Endothelial cell of umbilical vein (primary cell): ENCODE results near the gene PRDM16. TPM values are rescaled to one million over a fixed set of nuclear protein-coding genes. Genes with fewer than 3 reads are reported as not detected.

Experiments used
- BruUV-seq: library from RNA; stranded (reverse); fragments of 400-500 nt; replicated peaks from 2 replicates; lab custom pipeline; 2021; lab: Mats Ljungman, UMichigan
- CTCF ChIA-PET: fragments of 300-600, 350-600 bp; sonication (Branson Sonifier 250); formaldehyde crosslinking; loops from one replicate; lab custom pipeline; 2021; ENCODE audit warnings: antibody characterized with exemption, inconsistent platforms; lab: Charles Lee
- POLR2A ChIA-PET: fragments of 300-600, 350-600 bp; sonication (Branson Sonifier 250); formaldehyde crosslinking; loops from one replicate; lab custom pipeline; 2021; ENCODE audit warnings: antibody characterized with exemption, inconsistent platforms; lab: Charles Lee
- DNase-seq: peaks from one replicate; pipeline ENCODE4 v3.0.0-alpha.2; 2011; ENCODE audit warnings: low read depth, low spot score
- FAIRE-seq: peaks from 2 replicates; lab custom pipeline; 2011; peaks lifted over from hg19 to GRCh38; lab: Jason Lieb, UNC
- H2AFZ ChIP-seq: 2 replicates; pipeline ENCODE4 v1.6.0; 2012; ENCODE audit warnings: low read depth, low read length, control low read depth, inconsistent platforms
- H3K27ac ChIP-seq: 2 replicates; pipeline ENCODE4 v1.5.1; 2011; ENCODE audit warnings: low read depth, mild to moderate bottlenecking, control low read depth, low read length, moderate library complexity; ENCODE audit not compliant: insufficient read depth
- H3K27me3 ChIP-seq, 2 experiments: 2 replicates each; pipeline versions ENCODE4 v1.6.0 to v1.6.1; 2011; ENCODE audit warnings: low read length in 2 of 2, mixed read lengths in 1 of 2; ENCODE audit not compliant: control insufficient read depth in 2 of 2, insufficient read depth in 2 of 2
- H3K36me3 ChIP-seq, 2 experiments: 2 replicates in 1 of 2; 3 replicates in 1 of 2; pipeline ENCODE4 v1.5.1; 2011; ENCODE audit warnings: low read length in 2 of 2, mild to moderate bottlenecking in 1 of 2, moderate library complexity in 1 of 2; ENCODE audit not compliant: control insufficient read depth in 2 of 2, insufficient read depth in 2 of 2; ENCODE audit errors: extremely low read depth in 1 of 2
- H3K4me1 ChIP-seq: 3 replicates; pipeline ENCODE4 v1.5.1; 2011; ENCODE audit warnings: mild to moderate bottlenecking, low read length; ENCODE audit not compliant: control insufficient read depth, insufficient read depth; ENCODE audit errors: extremely low read depth
- H3K4me2 ChIP-seq: 2 replicates; pipeline ENCODE4 v1.6.1; 2011; ENCODE audit warnings: low read length, control low read depth, mixed read lengths; ENCODE audit not compliant: insufficient read depth
- H3K4me3 ChIP-seq, 3 experiments: fragments of 200-600 bp in 1 of 3; sonication (generic), shearing (Covaris generic) in 1 of 3; replicated peaks in 1 of 3; 2 replicates each; pipeline ENCODE4 v1.5.1; 2011 to 2016; ENCODE audit warnings: control low read depth in 3 of 3, low read length in 3 of 3, mild to moderate bottlenecking in 2 of 3, inconsistent platforms in 1 of 3, low read depth in 1 of 3, moderate library complexity in 1 of 3; ENCODE audit not compliant: insufficient read depth in 1 of 3
- H3K79me2 ChIP-seq: 2 replicates; pipeline ENCODE4 v1.6.0; 2012; ENCODE audit warnings: low read length, inconsistent platforms; ENCODE audit not compliant: control insufficient read depth, insufficient read depth
- H3K9ac ChIP-seq: replicated peaks from 2 replicates; pipeline ENCODE3; 2011; ENCODE audit warnings: low read length, control low read depth; ENCODE audit not compliant: insufficient read depth; ENCODE audit errors: extremely low read depth
- H3K9me1 ChIP-seq: replicated peaks from 3 replicates; pipeline ENCODE4 v1.6.0; 2011; ENCODE audit warnings: mild to moderate bottlenecking, low read length; ENCODE audit not compliant: control insufficient read depth, insufficient read depth; ENCODE audit errors: extremely low read depth
- H3K9me3 ChIP-seq: replicated peaks from 2 replicates; pipeline ENCODE4 v1.5.1; 2012; ENCODE audit warnings: low read length, inconsistent platforms; ENCODE audit not compliant: control insufficient read depth, insufficient read depth
- H4K20me1 ChIP-seq: replicated peaks from 2 replicates; pipeline ENCODE3; 2011; ENCODE audit warnings: mild to moderate bottlenecking, low read length; ENCODE audit not compliant: control insufficient read depth, insufficient read depth; ENCODE audit errors: extremely low read depth
- CTCF ChIP-seq, 2 donors: IDR thresholded peaks; 1 replicate in 1 of 2; 2 replicates in 1 of 2; pipeline ENCODE4 v1.5.1; 2011; ENCODE audit warnings: low read length in 2 of 2, mild to moderate bottlenecking in 2 of 2, moderate library complexity in 2 of 2, control low read depth in 1 of 2, inconsistent platforms in 1 of 2, low read depth in 1 of 2; ENCODE audit not compliant: insufficient read depth in 1 of 2; ENCODE audit errors: extremely low read depth in 1 of 2
- EZH2 ChIP-seq: IDR thresholded peaks from 2 replicates; pipeline ENCODE4 v1.6.1; 2012; ENCODE audit warnings: borderline replicate concordance, low read depth, mild to moderate bottlenecking, moderate library complexity, low read length, inconsistent platforms; ENCODE audit not compliant: severe bottlenecking
- FOS ChIP-seq: IDR thresholded peaks from 2 replicates; pipeline ENCODE4 v1.6.1; 2011; ENCODE audit warnings: mild to moderate bottlenecking, low read length, moderate library complexity, borderline replicate concordance; ENCODE audit not compliant: insufficient read depth
- GATA2 ChIP-seq: IDR thresholded peaks from 2 replicates; pipeline ENCODE4 v1.7.0; 2011; ENCODE audit warnings: low read depth, mild to moderate bottlenecking, moderate library complexity, mixed read lengths, low read length; ENCODE audit not compliant: insufficient read length, insufficient read depth
- MAX ChIP-seq: IDR thresholded peaks from 2 replicates; pipeline ENCODE4 v1.6.1; 2011; ENCODE audit not compliant: insufficient read depth, insufficient read length
- MYC ChIP-seq: IDR thresholded peaks from one replicate; pipeline ENCODE4 v1.6.1; 2011; ENCODE audit warnings: mild to moderate bottlenecking, low read depth, low read length
- POLR2A ChIP-seq: IDR thresholded peaks from 2 replicates; pipeline ENCODE4 v1.6.1; 2012; ENCODE audit warnings: low read depth, mild to moderate bottlenecking, control low read depth, low read length
- POLR2AphosphoS5 ChIP-seq: IDR thresholded peaks from 2 replicates; pipeline ENCODE4 v1.6.1; 2012; ENCODE audit warnings: low read depth, mild to moderate bottlenecking, control low read depth, low read length, moderate library complexity; ENCODE audit not compliant: insufficient read depth
- dilution Hi-C: fragments of 300-500 bp; cut with MboI; formaldehyde crosslinking; loops from one replicate; pipeline ENCODE4 v1.15.0; 2019; ENCODE audit warnings: low sequenced_read_pairs; ENCODE audit not compliant: extremely low pct_ligation_motif_present
- intact Hi-C: fragments of 100-400 bp; cut with micrococcal nuclease; formaldehyde crosslinking; loops from one replicate; pipeline ENCODE4 v1.10.0; 2022
- polyA plus RNA-seq, 4 experiments: library from polyadenylated mRNA; depleted of rRNA in 3 of 4; stranded (reverse) in 3 of 4; unstranded in 1 of 4; fragments of >200 nt; gene quantifications; 2 replicates each; pipeline versions ENCODE4 v1.2.1 to v1.2.3, GENCODE V29; 2011 to 2012; ENCODE audit warnings: missing spikeins in 1 of 4
- total RNA-seq: library from RNA; stranded (reverse); gene quantifications from 2 replicates; pipeline ENCODE4 v1.2.3, GENCODE V29; 2021

The PRDM16 gene
- total and polyA plus RNA-seq, 2 donors (not counting 3 experiments of a cell fraction or from before 2014, with no cell fraction given) = not detected

DNA sequence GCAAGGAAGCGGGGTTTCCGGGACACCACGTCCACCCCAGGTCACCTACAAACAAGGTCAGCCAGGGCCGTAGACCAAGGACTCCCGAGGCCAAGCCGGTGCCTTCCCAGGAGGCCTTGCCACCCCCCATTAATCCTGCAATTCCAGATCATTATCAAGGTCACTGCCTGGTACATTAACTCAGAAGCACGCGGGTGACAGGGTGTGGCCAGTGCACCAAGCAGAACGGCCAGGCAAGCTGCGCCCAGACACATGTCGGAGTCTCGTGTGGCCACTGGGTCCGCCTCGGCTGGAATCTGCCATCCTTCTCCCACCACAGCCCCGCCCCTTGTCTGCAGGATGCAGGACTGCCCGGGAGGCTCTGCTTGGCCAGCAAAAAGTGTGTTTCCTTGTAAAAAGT, 144.7 kb downstream of the PRDM16 start:
- Histone ChIP-seq H3K27ac (no peak overlapping the region), H3K9me1 (no peaks in the 10 kb centered on the region), H3K36me3 (no peaks in the 10 kb centered on the region), H3K4me1 (no peaks in the 10 kb centered on the region), H4K20me1 (no peaks in the 10 kb centered on the region), H3K79me2 (no peaks in the 10 kb centered on the region), H3K9ac (no peak overlapping the region), H3K4me3 (no peak overlapping the region), H3K4me2 (no peak overlapping the region), H3K9me3 (no peaks in the 10 kb centered on the region), H3K27me3 (no peaks in the 10 kb centered on the region), H2AFZ (no peak overlapping the region)
- CTCF ChIA-PET = no interaction called here
- intact Hi-C loops = no loop called here
- FAIRE-seq (no peak), DNase-seq (no peak)
- dilution Hi-C loops = no loop called here
- no TSS peak for BruUV-seq
- TF ChIP-seq GATA2 (no peak), FOS (no peak), POLR2AphosphoS5 (no peak), EZH2 (no peak), MYC (no peak), CTCF (IDR thresholded peaks at IDR 0.05; ENCODE audit: extremely low read depth in 1 of 2, insufficient read depth in 1 of 2, low read depth in 1 of 2, low read length in 2 of 2) (no peak), MAX (no peak), POLR2A (no peak)
- POLR2A ChIA-PET = no interaction called here
